Activated CD4-positive, alpha-beta T cell treated with anti-CD3 and anti-CD28 coated beads, Interleukin-2, amount 50 U/mL, for 24 hours (primary cell): ENCODE data around the gene NME2.

ENCODE experiments used
- DNase-seq, 2 donors: peaks; one replicate each; pipeline ENCODE4 v3.0.0-alpha.2; 2020; ENCODE audit warnings: low read depth in 1 of 2, low spot score in 1 of 2

The NME2 gene

GRCh38 chr17:51200295-51200694 is 34.1 kb downstream of the NME2 start:
- DNase-seq: no peak

- DNase-seq: no peak
Observed at GRCh38 chr17:51200846-51201245, 34.6 kb downstream of the NME2 start.

- no peak for DNase-seq
Observed at GRCh38 chr17:51203838-51204237, 37.6 kb downstream of the NME2 start.

GRCh38 chr17:51214920-51215319 is 48.7 kb downstream of the NME2 start:
- no peak for DNase-seq

GRCh38 chr17:51217946-51218345 is 51.7 kb downstream of the NME2 start:
- no peak for DNase-seq

- no peak for DNase-seq
Observed at GRCh38 chr17:51221322-51221721, 55.1 kb downstream of the NME2 start.
